GM12875 (cell line): ENCODE results near the gene PYGO2.

Experiments used
- H3K4me3 ChIP-seq: one replicate; pipeline ENCODE4 v1.5.1; 2011; ENCODE audit warnings: low read depth, low read length, control low read depth
- TF ChIP-seq, protein P1 (sequence below): IDR thresholded peaks from 2 replicates; pipeline ENCODE4 v1.5.1; 2011; ENCODE audit warnings: low read depth, mild to moderate bottlenecking, control low read depth, inconsistent platforms, low read length, moderate library complexity, borderline replicate concordance; ENCODE audit not compliant: insufficient read depth

Gene PYGO2

GRCh38 chr1:154969860-154970452 lies 8.4 kb upstream of the PYGO2 start:
- H3K4me3 ChIP-seq: peak overlapping the region; percentile 28
- TF ChIP-seq, protein P1, sequence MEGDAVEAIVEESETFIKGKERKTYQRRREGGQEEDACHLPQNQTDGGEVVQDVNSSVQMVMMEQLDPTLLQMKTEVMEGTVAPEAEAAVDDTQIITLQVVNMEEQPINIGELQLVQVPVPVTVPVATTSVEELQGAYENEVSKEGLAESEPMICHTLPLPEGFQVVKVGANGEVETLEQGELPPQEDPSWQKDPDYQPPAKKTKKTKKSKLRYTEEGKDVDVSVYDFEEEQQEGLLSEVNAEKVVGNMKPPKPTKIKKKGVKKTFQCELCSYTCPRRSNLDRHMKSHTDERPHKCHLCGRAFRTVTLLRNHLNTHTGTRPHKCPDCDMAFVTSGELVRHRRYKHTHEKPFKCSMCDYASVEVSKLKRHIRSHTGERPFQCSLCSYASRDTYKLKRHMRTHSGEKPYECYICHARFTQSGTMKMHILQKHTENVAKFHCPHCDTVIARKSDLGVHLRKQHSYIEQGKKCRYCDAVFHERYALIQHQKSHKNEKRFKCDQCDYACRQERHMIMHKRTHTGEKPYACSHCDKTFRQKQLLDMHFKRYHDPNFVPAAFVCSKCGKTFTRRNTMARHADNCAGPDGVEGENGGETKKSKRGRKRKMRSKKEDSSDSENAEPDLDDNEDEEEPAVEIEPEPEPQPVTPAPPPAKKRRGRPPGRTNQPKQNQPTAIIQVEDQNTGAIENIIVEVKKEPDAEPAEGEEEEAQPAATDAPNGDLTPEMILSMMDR: no peak

- H3K4me3 ChIP-seq: no peak overlapping the region
- TF ChIP-seq, protein P1: no peak
Measured at GRCh38 chr1:154969246-154969645, 7.7 kb upstream of the PYGO2 start.

GRCh38 chr1:154968731-154969130 lies 7.1 kb upstream of the PYGO2 start:
- TF ChIP-seq, protein P1: no peak
- H3K4me3 ChIP-seq: no peak overlapping the region

- H3K4me3 ChIP-seq: no peak overlapping the region
- TF ChIP-seq, protein P1: no peak
Measured at GRCh38 chr1:154967331-154967950, 5.9 kb upstream of the PYGO2 start.

DNA sequence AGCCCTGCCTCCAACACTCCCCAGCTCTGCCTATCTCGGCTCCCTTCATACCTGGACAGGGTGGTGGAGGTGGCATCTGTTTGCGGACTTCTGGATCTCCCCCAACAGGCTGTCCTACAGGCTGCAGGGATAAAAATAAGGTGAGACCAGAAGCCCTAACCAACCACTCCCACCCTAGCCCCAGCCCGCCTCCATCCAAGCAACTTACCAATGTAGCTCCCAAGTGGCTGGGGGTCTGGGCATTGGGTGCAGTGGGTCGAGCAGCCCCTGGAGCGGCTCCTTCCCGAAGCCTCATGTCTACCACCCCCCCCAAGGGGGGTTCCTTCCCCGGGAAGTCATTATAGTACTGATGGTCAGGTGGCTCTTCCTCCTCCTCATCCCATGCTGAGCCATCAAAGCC lies 4.5 kb upstream of the PYGO2 start:
- no peak overlapping the region for H3K4me3 ChIP-seq
- TF ChIP-seq, protein P1: no peak

DNA sequence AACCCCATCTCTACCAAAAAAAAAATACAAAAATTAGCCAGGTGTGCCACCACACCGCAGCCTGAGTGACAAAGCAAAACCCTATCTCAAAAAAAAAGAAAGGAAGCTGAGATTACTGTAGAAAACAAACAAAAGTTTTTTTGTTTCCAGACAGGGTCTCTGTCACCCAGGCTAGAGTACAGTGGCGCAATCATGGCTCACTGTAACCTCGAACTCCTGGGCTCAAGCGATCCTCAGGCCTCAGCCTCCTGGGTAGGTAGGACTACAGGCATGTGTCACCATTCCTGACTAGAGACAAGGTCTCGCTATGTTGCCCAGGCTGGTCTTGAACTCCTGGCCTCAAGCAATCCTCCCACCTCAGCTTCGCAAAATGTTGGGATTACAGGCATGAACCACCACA lies 2.8 kb upstream of the PYGO2 start:
- no peak overlapping the region for H3K4me3 ChIP-seq

More for the DNA sequence above, 2.8 kb upstream of the PYGO2 start:
- TF ChIP-seq, protein P1: no peak
